GM19463 (cell line): ENCODE data around the gene ABHD14A.

Experiments used
- ATAC-seq: cut with Tn5 transposase; IDR thresholded peaks from one replicate; pipeline ENCODE4 v1.9.1; 2021; ENCODE audit warnings: mild to moderate bottlenecking, moderate library complexity; ENCODE audit not compliant: unreplicated experiment

The ABHD14A gene

DNA sequence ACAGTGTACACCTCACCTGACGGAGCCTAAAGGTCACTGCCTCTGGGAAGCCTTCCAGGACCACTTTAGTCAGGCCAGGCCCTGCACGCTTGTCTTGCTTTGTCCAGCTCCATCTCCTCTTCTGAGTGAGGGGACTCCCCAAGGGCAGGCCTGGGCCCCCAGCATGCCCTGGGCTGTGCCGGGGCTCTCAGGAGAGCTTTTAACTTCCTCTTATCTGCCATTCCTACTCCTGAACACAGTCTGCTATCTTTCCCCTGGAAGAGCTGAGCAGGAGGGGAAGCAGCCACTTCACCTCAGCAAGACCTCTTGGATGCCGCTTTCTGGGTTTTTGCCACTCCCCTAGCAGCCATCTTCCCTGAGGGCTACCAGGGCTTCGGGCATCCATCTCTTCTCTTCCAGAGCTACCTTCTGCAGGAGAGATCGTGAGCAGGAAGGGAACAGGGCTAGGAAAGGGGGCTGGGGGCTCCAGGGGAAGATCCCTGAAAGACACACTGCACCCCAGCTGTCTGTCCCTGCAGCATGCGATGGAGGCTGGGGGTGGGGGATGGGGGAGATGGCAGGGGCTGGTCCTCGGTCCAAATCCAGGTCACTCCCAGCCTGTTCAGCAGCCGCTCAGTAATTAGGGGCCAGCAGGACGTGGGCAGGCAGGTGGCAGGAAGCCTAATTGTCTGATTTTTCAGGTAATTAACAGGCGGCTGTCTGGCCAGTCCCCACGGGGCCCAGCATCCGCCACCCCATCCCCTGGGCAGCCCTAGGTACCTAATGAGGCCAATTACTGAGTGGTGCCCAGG is 40.8 kb downstream of the ABHD14A start:
- ATAC-seq: no peak

DNA sequence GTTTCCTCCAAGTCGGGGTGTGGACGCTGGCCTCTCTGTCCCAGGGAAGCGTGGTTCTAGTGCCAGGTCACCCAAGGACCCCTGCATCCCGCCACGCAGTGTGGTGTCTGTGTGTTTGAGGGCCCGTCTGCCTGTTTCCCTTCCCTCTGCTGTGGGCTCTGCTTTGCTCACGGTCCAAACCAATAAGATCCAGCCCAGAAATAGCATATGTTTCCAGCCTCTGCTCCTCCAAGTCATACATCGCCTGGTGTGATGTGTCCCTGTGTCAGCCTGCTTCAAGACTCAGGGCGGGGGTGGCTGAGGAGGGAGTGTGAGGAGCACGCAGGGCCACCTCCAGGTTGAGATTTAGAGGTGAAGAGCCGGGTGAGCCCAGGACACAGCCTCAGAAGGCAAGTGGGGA is 42.7 kb downstream of the ABHD14A start:
- no peak for ATAC-seq

DNA sequence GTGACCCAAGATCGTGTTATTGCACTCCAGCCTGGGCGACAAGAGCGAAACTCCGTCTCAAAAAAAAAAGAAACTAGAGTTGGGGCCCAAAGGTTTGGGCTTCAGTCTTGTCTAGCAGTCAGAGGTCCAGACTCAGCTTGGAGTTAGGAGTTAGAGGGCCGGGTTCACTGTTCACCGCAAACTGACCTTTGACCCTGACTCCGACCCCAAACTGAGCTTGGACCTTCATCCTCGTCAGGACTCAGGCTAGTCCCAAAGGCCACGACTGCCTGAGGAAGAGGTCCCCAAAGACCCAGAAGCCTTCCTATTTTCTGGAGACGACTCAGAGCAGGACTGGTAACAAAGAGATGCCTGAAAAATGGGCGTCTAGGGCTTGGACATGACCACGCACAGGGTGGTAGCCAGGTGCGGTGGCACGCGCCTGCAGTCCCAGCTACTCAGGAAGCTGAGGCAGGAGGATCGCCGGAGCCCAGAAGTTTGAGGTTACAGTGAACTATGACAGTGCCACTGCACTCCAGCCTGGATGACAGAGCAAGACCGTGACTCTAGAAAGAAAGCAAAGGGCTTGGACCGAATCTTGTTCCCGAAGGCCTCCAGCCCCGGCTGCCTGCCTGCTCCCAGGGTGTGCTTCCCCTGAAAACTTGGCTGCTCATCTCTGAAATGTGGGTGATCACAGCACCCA is 43.6 kb downstream of the ABHD14A start:
- no peak for ATAC-seq

DNA sequence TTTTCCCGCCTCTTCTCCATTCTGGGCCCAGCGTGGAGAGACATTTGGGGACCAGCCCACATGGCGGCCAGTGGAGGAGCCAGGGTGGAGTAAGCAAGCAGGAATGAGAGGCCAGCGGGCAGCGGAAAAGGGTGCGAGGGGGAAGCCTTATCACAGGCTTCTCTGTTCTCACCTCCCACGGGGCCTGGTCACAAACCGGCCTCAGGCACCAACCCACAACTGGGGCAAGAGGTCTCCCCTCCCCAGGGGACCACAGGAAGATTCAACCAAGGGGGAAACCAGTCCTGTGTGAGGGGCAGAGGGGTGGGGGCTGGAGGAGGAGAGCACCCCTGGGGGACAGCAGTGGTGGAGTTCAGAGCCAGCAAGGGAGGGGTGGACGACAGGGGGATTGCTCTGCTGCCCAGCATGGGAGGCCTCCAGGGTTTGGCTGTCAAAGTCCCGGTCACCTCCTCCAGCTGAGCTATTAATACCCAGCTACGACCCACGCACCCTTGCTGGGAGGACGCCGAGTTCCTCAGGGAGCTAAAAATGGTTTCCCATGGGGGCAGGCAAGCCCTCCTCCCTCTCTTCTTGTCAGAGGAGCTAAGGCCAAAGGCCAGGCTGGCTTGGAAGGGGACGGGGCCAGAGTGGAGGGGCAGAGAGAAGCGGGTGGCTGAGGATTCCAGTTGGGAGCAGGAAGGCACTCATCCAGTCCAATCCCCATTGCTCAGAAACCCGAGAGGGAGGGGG is 44.7 kb downstream of the ABHD14A start:
- ATAC-seq: no peak

DNA sequence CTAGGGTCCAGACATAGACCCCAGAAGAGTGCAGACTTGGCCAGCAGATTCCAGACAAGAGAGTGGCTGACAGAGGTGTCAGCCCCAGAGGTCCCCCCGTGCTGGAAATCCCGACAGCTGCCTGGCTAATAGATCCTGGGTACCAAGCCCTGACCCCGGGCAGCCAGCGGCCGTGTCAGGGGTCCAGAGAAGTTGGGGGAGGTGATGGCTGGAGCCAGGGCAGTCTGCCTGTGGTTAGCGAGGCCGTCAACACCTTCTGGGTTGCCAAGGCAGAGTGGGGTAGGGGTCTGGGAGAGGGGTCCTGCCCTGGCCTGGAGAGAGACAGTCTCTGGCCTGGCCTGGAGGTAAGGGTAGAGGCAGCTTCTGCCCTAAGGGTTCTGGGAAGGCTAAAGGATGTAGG is 45.9 kb downstream of the ABHD14A start:
- ATAC-seq: no peak

DNA sequence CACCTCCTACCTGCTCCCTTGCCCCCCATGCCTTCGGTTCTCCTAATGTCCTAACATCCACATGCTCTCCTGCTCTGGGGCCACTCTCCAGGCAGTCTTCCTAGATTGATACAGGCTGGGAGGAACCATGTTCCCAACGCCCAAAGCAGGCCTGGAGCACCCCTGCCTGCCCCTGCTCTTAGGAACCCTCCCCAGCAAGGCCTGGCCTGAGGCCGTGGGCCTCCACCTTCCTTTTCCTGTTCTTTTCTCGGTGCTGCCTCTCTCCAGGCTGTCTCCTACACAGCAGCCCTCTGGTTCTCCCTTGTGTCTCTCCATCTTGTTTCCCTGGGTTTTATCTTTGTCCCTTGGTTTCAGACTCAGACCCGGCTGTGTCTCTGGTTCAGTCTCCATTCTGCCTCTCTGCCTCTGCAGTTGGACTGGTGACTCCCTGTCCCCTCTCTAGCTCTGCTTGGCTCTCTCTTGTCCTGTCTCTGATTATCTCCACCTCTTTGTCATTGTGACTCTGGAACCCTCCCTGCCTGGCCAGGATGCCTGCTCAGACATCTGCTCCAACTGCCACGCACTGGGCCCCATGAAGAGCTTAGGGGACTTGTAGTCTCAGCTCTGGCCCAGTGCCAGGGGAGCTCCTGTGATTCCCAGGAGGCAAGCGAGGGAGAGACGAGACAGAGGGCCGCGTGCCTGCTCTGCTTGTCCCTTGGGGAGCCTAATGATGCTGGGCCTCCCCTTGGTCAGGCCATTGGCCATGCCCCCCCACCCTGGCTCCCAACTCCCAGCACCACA is 46.8 kb downstream of the ABHD14A start:
- no peak for ATAC-seq

DNA sequence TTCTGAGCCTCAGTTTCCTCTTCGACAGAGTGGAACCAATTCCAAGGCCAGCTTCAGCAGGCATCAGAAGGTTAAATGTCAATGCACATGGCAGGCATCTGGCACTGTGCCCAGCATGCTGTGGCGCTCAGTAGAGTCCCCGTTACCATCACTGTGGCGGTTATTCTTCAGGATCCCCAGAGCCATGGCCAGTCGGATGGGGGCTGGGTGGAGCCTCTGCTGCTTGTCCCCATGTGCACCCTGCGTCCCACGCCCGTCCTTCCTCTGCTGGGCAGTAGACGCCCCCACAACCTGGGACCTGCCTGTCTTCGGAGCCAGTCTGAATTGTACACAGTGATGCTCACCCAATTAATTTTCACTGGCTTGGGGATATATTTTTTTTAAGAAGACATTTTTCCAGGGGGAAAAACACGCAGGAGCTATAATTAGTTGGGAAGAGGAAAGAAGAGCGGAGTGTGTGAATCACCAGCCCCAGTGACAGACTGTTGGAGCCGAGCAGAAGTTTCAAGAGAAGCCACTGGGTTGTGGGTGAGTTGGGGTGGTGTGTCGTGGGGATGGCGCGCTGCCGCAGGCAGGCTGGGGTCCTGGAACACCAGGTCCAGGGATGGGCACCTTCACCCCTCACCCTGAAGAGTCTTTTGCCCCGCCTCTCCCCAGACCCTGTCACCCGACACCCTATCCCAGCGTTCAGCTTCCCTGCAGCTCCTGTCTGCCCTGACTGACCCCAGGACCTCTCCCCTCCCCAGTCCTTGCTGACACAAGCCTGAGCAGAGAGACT is 47.6 kb downstream of the ABHD14A start:
- no peak for ATAC-seq

DNA sequence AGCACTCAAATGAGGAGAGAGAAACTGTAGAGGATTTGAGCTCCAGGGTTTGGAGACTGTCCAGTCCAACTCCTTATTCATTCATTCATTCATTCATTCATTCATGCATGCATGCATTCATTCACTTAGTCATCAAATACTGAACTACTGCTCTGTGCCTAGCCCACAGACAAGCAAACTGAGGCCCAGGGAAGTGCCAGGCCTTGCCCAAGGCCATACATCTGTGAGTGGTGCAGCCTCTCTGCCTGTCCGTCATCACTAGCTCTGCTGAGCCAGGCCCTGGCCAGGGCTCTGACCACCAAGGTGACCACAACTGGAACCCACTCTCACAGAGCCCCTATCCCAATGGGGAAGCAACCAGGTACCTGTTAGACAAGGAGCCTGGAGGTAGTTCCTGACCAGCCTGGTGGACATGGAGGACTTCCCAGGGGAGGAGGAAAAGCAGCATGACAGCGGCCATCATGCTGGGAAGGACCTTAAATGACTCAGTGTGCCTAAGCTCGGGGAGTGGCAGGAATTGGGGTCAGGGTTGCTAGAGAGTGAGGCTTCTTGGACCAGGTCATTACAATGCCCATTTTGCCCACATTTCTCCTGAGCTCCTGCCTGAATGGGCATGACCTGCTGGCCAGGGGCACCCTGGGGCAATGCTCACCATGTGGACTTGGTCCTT is 48.4 kb downstream of the ABHD14A start:
- ATAC-seq: no peak

DNA sequence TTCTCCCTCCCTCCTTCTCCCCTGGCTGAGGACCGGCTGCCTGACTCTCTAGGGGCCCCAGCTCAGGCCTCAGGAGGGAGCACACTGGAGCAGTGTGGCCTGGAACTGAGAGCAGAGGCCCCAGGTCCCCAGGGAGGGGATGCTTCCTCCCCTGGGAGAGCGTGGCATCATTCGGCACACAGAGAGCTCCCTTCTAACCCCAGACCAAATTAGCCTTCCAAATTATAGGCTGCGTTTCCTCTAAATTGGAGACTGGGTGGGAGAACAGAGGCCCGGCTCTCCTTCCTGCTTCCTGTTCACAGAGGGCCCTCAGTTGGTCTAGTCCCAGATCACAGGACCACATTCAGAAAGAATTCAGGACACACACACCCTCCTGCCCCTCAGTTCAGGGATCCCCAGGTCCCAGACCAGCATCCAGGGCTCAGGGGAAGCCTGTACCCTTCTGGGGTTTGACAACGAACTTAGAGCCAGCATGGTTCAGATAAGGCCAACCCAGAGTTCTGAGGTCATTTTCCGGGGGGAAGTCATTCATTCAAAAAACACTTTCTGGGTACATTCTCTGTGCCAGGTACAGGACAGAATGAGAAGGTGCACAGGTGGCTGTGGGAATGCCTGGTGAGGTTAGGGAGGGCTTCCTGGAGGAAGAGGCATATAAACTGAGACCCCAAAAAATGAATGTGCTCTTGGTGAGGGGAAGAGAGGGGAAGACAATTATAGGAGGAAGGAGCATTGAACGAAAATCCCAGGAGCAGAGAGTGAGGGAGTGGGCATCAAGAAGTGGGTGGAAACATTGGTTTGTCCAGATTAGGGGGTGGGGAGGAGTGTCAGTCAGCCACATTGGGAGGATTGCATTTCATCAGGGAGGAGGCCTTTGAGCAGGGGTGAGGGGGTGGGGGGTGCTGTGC is 49.2 kb downstream of the ABHD14A start:
- peak; percentile 85 for ATAC-seq

DNA sequence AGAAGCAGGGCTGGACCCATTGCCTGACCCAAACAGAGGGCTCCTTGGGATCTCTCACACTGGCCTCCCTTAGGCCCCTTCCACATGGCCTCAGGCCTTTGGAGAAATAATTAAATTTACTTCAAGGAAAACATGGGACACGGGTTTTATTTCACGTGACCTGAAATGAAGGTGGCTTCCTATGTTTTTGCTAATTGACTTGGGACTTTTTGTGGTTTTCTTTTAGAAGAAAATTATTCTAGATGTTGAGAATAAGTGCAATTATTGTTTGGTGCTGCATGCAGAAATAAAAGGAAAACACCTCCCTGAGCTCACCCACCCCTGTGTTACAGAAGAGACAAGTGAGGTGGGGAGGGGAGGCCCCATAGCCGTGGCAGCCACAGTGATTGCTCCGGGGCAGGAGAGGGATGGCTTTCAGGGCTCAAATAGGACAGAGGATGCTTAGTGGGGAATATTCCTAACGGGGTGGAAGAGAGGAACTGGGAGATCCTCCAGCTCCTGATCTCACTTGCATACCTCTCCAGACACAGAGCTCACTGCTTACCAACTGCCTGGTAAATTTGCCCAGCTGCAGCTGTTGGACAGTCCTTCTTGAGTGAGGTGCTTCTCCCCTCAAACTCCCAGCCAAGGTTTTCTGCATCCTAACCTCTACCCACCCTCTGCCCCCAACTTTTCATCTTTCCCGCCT is 50.0 kb downstream of the ABHD14A start:
- no peak for ATAC-seq

DNA sequence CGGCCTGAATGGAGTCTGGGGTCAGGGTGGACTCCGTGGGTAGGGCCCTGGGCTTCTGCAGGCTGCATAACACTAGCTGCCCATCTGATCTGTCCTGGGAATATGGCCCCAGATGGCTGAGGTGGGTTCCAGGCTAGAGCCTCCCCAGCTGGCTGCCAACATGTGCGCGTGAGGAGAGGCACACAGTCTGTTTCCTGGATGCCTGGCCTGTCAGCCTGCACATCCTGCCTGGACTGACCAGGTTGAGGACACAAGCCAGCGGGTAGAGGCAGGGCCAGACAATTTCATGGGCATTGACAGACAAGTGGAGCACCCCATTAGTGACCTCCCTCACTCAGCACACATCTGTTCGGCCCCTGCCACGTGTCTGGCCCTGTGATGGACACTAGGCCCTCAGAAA is 50.6 kb downstream of the ABHD14A start:
- no peak for ATAC-seq

DNA sequence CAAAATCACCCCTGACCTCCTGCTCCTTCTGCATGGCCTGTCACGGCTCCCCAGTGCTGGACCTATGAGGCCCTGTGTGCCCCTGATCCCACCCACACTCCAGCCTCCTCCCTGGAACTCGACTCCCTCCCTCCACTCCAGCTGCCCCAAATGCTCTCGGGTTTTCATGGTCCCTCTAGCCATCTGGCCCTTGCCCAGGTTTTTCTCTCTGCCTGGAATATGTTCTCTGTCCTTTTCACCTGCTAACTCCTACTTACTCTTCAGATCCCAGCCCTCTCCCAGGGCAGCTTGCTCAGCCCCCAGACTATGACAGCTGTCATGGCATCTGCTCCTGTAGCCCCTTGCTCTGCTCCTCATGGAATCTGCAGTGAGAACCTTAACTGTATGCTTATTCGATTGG is 51.2 kb downstream of the ABHD14A start:
- ATAC-seq: no peak

DNA sequence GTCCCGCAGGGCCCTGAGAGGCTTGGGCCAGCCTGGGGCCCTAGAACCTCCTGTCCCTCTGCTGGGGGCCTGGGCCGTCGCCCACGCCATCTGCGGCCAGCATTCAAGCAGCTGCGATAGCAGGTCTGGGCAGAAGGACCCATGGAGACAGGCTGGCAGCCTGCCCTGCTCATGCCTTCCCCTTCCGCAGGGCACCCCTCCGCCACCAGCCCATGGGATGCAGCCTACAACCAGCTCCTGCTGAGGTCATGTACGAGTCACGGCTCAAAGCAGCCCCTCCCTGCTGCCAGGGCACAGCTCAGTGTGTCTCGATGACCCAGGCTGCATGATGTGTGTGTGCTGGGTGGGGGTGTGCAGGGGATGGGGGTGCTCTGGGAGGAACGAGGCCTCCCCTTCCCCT is 53.7 kb downstream of the ABHD14A start:
- no peak for ATAC-seq

DNA sequence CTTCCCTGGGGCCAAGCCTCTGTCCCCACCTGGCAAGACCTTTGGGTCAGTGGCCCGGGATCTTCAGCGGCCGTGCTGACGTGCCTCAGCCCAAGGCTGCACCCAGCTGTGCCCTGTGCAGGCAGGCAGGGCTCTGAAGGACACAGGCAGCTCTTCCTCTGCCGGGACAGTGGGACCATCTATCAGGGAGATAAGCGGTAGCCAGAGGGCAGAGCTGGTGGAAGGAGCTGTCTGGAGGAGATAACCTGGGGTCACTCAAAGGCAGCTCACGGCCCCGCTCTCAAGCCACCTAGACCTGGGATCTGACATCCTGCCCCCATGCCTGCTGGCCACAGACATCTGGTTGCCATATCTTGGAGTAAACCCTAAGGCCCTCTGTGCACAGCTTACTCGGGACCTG is 54.2 kb downstream of the ABHD14A start:
- ATAC-seq: no peak

DNA sequence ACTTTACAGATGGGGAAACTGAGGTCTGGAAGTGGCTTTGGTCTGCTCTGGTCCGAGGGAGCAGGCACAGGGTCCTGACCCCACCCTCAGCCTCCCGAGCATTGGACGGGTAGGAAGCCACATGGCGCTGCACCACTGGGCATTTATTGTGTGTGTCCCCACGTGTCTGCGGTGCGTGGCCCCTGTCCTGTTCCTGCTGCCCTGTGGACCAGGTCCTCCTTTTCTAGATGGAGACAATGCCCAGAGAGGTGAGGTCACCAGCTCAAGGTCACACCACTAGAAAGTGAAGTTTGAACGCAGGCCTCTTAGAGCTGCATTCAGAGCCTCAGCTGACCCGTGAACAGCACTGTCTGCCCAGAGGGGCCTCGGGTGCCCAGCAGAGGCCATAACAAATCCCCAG is 54.7 kb downstream of the ABHD14A start:
- ATAC-seq: no peak
